Fibroblast of mammary gland (primary cell): ENCODE measurements around the gene LIPG.

ENCODE experiments used
- DNase-seq: peaks from one replicate; pipeline ENCODE4 v3.0.0-alpha.2; 2010; ENCODE audit warnings: low read depth
- H3K4me3 ChIP-seq: 2 replicates; pipeline ENCODE4 v1.5.1; 2011; ENCODE audit warnings: low read depth, mild to moderate bottlenecking, low read length, moderate library complexity; ENCODE audit not compliant: control insufficient read depth
- TF ChIP-seq, protein P1 (sequence below): conservative IDR thresholded peaks from 2 replicates; pipeline ENCODE4 v1.5.1; 2011; ENCODE audit warnings: low read depth, low read length, inconsistent platforms; ENCODE audit not compliant: control insufficient read depth, insufficient read depth

LIPG gene

GRCh38 chr18:49640741-49641140, 78.9 kb downstream of the LIPG start:
- DNase-seq, result no peak
- no peak overlapping the region for H3K4me3 ChIP-seq
- TF ChIP-seq, protein P1, sequence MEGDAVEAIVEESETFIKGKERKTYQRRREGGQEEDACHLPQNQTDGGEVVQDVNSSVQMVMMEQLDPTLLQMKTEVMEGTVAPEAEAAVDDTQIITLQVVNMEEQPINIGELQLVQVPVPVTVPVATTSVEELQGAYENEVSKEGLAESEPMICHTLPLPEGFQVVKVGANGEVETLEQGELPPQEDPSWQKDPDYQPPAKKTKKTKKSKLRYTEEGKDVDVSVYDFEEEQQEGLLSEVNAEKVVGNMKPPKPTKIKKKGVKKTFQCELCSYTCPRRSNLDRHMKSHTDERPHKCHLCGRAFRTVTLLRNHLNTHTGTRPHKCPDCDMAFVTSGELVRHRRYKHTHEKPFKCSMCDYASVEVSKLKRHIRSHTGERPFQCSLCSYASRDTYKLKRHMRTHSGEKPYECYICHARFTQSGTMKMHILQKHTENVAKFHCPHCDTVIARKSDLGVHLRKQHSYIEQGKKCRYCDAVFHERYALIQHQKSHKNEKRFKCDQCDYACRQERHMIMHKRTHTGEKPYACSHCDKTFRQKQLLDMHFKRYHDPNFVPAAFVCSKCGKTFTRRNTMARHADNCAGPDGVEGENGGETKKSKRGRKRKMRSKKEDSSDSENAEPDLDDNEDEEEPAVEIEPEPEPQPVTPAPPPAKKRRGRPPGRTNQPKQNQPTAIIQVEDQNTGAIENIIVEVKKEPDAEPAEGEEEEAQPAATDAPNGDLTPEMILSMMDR, result no peak

GRCh38 chr18:49645196-49645595, 83.3 kb downstream of the LIPG start:
- no peak for DNase-seq
- no peak overlapping the region for H3K4me3 ChIP-seq
- TF ChIP-seq, protein P1, result no peak

GRCh38 chr18:49645841-49646351, 84.0 kb downstream of the LIPG start:
- TF ChIP-seq, protein P1, result no peak
- H3K4me3 ChIP-seq, result peak overlapping the region; percentile 4
- DNase-seq, result peak; percentile 90

- no peak for DNase-seq
- H3K4me3 ChIP-seq, result no peak overlapping the region
- TF ChIP-seq, protein P1, result no peak
Observed at GRCh38 chr18:49646873-49647272, 85.0 kb downstream of the LIPG start.

DNA sequence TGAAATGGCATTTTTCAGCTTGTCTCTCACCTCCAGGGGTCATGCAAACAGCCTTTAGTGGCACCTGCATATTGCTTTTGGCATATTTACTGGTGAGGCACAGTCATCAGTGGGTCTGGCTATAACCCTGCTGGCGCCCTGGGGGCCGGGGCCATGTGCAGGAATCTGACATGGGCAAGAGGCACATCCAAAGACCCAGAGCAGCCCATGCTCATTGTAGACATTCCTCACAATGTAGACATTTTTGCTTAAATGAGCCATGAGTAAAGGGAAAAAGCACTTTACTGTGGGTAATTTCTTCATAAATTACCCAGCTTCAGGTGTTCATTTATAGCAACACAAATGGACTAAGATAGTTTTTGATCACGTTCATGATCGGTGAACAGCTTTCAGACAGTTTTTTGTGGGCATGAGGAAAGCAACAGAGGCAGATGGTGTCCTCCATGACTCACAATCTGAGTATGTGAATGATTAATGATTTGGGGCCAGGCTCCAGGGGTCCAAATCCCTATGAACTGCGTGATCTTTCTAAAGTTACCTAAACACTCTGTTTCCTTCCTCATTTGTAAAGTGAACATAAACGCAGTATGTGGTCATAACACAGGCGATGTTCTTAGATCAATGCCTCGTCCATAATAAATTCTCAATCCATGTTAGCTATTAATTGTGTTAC, 85.8 kb downstream of the LIPG start:
- DNase-seq, result peak; percentile 83
- H3K4me3 ChIP-seq, result no peak overlapping the region
- TF ChIP-seq, protein P1, result no peak

DNA sequence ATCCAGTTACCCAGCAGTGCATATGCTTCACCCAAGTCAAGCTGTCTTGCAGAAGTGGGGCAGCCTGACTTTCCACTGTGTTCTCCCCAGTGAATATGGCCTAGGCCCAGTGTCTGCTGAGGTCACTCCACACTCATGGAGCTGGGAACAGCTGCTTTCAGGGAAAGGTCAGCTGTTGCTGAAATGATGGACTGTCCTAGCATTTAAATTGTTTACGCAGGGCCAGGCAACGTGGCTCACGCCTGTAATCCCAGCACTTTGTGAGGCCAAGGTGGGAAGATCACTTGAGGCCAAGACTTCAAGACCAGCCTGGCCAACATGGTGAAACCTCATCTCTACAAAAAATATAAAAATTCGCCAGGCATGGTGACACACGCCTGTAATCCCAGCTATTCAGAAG, 86.5 kb downstream of the LIPG start:
- H3K4me3 ChIP-seq, result no peak overlapping the region
- peak; percentile 72 for DNase-seq
- TF ChIP-seq, protein P1, result no peak
